Epithelial cell of proximal tubule (primary cell): ENCODE measurements around the gene KIFC3. TPM values are rescaled to one million over a fixed set of nuclear protein-coding genes. Genes with fewer than 3 reads are reported as not detected.

Source experiments
- DNase-seq: peaks from one replicate; pipeline ENCODE4 v3.0.0-alpha.2; 2011; ENCODE audit warnings: low read depth
- H3K4me3 ChIP-seq: 2 replicates; pipeline ENCODE4 v1.5.1; 2011; ENCODE audit warnings: low read depth, mild to moderate bottlenecking, low read length
- total RNA-seq: library from RNA; depleted of rRNA; stranded (reverse); fragments of >200 nt; gene quantifications from 2 replicates; pipeline ENCODE4 v1.2.3, GENCODE V29; 2015
- TF ChIP-seq, protein P1 (sequence below): conservative IDR thresholded peaks from 2 replicates; pipeline ENCODE4 v1.5.1; 2012; ENCODE audit warnings: low read depth, mild to moderate bottlenecking, low read length

KIFC3 gene
- total RNA-seq, 1 donor from 2014 or later: 86.0 TPM

DNA sequence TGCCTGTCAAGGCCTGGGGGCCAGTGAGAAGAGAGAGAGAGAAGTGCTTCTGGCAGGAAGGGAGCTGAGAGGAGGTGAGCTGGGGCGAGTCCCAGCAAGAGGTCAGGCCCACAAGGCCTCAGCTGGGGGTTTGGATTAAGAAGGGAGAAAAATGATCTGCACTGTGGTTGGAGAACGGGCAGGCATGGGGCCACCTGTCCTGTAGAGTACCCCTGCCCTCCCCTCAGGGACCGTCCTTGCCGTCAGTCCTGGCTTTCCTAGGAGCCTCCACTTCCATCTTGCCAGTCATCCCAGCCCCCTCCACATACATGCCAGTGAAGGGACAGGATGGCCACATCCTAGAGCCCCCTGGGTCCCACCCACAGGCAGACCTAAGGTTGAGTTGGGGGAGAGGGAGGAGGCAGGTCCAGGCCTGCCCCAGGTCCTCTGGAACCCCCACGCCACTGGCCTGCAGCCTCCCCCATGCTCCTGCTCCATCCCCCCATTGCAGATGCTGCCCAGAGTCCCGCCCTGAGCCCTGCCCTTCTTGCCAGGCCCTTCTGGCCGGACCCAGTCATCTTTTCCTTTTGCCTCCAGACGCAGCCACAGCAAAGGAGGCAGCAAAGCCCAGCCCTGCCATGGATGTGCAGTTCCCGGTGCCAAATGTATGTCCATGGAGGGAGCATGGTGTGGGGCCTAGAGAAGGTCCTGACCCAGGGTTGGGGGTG is 47.8 kb downstream of the KIFC3 start:
- DNase-seq: no peak
- no peak overlapping the region for H3K4me3 ChIP-seq
- TF ChIP-seq, protein P1, sequence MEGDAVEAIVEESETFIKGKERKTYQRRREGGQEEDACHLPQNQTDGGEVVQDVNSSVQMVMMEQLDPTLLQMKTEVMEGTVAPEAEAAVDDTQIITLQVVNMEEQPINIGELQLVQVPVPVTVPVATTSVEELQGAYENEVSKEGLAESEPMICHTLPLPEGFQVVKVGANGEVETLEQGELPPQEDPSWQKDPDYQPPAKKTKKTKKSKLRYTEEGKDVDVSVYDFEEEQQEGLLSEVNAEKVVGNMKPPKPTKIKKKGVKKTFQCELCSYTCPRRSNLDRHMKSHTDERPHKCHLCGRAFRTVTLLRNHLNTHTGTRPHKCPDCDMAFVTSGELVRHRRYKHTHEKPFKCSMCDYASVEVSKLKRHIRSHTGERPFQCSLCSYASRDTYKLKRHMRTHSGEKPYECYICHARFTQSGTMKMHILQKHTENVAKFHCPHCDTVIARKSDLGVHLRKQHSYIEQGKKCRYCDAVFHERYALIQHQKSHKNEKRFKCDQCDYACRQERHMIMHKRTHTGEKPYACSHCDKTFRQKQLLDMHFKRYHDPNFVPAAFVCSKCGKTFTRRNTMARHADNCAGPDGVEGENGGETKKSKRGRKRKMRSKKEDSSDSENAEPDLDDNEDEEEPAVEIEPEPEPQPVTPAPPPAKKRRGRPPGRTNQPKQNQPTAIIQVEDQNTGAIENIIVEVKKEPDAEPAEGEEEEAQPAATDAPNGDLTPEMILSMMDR: no peak

DNA sequence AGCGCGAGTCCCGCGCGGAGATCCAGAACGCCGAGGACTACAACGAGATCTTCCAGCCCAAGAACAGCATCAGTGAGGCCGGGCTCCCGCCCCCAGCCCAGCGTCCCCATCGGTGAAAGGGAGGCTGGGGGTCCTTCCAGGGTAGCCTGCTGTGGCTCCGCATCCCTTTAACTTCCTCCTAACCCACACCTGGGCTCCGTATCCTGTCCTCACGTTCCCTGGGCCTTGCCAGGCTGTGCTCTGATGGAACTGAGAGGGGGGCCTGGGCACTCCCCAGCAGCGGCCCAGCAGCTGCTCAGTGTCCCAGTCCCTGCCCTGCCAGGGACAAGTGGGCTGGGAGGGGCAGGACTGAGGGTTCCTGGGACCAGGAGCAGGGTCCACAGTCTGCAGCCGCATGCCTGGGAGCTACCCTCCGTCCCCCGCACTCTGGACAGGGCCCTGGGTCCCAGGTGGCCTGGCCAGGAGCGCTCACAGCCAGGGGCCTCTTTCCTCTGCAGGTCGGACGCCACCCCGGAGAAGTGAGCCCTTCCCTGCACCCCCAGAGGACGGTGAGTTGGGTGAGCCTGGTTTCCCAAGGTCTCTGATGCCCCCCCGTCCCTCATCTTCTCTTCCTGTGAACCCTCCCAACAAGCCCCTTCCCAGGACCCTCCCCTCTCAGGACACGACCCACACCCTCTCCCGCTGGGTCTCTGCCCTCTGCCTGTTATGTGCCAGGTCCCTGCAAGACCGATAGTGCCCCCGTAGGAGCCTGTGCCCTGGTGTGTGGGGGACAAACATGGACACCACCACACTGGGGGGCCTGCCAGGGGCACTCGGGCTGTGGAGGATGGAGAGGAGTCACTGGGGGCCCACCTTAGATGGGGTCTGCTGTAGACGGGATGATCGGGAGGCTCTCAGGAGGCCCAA is 48.6 kb downstream of the KIFC3 start:
- DNase-seq: no peak
- no peak overlapping the region for H3K4me3 ChIP-seq
- TF ChIP-seq, protein P1: no peak

DNA sequence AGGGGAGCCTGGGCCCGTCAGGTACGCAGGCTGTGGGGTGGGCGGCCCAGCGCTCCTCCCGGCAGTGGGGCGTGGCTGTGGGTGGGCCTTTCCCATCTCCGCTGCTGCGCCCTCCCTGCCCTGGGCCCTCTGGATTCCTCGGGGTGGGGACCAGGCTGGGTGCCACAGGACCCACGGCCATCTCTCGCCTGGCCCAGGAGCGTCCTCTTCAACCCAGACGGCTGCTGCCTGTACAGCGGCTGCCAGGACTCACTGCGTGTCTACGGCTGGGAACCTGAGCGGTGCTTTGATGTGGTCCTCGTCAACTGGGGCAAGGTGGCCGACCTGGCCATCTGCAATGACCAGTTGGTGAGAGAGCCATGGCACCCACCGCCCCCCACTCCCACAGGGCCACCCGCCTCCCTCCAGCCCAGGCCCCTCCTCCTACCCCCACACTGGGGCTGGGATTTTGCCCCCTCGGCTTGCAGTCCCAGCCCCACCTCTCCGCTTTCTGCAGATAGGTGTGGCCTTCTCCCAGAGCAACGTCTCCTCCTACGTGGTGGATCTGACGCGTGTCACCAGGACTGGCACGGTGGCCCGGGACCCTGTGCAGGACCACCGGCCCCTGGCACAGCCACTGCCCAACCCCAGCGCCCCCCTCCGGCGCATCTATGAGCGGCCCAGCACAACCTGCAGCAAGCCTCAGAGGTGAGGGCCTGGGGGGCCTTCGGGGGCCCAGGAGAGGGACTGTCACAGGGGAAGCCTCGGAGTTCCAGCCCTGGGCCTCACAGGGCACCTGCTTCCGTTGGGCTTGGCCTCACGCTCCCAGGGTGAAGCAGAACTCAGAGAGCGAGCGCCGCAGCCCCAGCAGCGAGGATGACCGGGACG is 49.5 kb downstream of the KIFC3 start:
- TF ChIP-seq, protein P1: no peak
- DNase-seq: no peak
- H3K4me3 ChIP-seq: no peak overlapping the region

DNA sequence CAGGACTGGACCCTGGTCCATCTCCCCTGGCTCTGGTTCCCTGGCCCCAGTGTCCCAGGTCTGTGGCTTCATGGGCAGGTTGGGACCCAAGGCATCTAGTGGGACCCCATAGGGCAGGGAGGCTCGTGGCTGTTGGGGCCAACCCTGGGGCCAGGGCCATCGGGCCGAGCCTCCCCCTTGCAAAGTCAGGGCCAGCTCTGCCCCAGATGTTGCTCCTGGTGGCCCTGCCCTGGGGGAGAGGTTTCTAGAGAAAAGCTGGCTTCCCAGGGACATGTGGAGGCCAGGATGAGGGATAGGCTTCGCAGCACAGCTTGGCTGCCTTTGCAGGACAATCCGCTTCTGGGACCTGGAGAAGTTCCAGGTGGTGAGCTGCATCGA is 50.1 kb downstream of the KIFC3 start:
- TF ChIP-seq, protein P1: no peak
- no peak overlapping the region for H3K4me3 ChIP-seq
- DNase-seq: no peak

DNA sequence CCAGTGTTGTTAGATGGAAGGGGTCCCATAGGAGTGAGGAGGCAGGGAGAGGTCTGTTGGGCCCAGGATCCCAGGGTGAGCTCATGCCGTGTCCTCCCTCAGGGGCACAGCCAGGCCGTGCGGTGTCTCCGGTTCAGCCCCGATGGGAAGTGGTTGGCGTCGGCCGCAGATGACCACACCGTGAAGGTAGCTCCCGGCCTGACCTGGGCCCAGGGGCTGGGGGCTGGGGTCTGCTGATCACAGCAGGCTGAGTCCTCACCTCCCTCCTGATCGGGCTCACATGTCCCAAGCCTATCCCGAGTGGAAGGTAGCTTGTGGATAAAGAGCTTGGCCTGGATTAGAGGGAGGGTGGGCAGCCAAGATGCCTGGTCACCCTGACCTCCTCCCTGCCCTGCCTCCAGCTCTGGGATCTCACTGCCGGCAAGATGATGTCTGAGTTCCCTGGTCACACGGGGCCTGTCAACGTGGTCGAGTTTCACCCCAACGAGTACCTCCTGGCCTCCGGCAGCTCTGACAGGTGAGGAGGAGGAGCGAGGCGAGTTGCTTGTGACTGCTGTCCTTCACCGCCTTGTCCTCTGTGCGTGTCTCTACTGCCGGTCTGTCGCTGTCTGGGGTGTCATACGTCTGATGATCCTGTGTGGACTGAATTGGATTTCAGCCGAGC is 50.6 kb downstream of the KIFC3 start:
- TF ChIP-seq, protein P1: no peak
- no peak for DNase-seq
- no peak overlapping the region for H3K4me3 ChIP-seq

DNA sequence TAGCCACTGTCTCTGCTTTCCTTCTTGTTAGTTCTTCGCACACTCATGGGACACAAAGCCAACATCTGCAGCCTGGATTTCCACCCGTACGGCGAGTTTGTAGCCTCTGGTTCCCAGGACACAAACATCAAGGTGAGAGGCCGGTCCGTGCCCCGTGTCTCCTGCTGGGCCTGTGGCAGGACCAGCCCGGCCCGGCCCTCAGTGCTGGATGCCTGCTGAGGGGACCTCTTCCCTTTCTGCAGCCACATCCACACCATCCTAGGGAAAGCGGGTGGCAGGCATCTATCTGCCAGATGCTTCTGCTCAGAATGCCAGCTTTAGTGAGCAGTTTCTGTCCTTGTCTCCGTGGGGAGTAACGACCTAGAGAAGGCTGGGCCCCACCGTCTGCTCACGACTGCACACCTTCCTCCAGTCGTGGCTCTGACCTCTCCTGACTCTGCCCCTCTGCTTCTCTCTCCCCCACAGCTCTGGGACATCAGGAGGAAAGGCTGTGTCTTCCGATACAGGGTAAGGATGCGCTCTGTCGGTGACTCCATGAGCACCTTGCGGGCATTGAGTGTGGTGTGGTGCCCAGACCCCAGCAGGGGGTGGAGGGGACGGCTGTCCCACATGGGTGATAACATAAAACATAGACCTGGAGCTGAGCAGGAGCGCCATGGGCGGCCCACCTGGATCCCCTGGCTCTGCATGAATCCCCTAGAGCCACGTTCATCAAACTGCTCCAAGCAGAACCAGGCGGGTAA is 51.3 kb downstream of the KIFC3 start:
- H3K4me3 ChIP-seq: no peak overlapping the region
- DNase-seq: no peak
- TF ChIP-seq, protein P1: no peak
